22Rv1 (cell line): ENCODE results near the gene PPP1R9B.
A peak's percentile ranks its signal among the peaks of the same experiment; 100 is the strongest.

Experiments
- ZFX ChIP-seq: fragments of 450-650 bp; IDR thresholded peaks from 2 replicates; pipeline ENCODE4 v1.6.1; 2017; ENCODE audit warnings: antibody characterized with exemption, borderline replicate concordance
- TF ChIP-seq, protein P1 (sequence below): fragments of 450-650 bp; IDR thresholded peaks from 2 replicates; pipeline ENCODE4 v1.5.1; 2017; ENCODE audit warnings: mild to moderate bottlenecking

DNA sequence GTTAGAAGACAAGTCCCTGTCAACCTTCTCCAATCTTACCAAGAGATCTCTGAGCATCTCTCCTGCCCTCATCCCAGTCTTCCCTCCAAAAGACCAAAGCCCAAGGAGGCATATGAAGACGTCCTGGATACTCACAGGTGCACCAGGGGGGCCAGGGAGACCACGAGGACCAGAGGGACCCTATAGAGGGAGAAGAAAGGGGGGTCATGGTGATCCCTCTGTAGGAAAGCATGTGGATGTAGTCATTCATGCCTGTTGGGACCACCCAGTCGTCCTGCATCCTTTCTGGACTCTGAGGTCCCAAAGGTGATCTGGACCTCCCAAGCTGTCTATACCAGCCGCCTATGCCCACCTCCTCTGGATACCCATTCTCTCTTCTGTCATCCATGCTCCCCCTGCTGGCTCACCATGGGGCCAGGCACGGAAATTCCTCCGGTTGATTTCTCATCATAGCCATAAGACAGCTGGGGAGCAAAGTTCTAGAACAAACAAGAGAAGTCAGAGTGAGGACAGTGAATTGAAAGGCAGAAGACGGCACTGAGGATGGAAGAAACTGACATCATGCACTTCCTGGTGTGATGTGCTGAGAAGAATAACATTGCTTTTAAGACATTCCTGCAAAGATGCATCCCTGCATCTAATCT lies 47.7 kb upstream of the PPP1R9B start:
- TF ChIP-seq, protein P1, sequence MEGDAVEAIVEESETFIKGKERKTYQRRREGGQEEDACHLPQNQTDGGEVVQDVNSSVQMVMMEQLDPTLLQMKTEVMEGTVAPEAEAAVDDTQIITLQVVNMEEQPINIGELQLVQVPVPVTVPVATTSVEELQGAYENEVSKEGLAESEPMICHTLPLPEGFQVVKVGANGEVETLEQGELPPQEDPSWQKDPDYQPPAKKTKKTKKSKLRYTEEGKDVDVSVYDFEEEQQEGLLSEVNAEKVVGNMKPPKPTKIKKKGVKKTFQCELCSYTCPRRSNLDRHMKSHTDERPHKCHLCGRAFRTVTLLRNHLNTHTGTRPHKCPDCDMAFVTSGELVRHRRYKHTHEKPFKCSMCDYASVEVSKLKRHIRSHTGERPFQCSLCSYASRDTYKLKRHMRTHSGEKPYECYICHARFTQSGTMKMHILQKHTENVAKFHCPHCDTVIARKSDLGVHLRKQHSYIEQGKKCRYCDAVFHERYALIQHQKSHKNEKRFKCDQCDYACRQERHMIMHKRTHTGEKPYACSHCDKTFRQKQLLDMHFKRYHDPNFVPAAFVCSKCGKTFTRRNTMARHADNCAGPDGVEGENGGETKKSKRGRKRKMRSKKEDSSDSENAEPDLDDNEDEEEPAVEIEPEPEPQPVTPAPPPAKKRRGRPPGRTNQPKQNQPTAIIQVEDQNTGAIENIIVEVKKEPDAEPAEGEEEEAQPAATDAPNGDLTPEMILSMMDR: peak; percentile 75
- no peak for TF ChIP-seq ZFX
